Measurements from ENCODE around the gene SCAF4.

Gene SCAF4

DNA sequence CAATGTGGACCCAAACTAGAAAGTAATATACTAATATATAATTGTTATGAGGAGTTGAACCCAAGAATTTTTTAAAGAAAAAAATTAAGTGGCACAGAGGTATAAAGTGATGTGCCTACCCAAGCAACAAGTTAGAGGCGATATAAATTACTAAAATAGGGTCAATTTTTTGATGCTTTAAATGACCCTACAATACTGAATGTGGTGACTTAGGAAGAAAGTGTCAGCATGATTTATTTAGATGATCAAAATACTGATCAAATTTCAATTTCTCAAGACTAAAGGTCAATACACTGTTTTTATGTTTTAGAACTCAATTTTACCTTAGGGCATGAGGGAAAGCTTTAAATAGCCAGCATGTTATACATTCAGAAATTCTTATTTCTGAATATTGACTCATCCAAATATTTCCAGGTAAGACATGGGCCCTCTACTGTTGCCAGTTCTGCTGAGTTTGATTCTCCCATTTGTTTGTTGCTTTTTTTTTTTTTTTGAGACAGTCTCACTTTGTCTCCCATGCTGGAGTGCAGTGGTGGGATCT lies 20.1 kb downstream of the SCAF4 start:
- no peak for DNase-seq

DNA sequence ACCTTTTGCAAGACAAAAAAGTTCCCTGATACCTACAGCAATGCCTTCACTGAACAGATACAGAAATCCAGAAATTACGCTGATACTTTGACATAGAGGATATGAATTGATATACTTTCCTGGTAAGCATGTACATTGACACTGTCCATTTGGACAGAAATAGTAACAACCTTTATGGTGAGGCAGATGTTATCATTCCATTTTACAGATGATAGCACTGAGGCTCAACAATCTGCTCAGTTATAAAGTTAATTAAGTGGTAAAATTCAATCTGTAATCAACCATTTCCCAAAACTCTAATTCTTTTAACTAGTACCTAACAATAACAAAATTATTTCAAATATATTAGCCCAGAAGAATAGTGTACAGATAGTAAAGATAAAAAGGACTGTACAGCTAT lies 20.6 kb downstream of the SCAF4 start:
- no peak for DNase-seq

DNA sequence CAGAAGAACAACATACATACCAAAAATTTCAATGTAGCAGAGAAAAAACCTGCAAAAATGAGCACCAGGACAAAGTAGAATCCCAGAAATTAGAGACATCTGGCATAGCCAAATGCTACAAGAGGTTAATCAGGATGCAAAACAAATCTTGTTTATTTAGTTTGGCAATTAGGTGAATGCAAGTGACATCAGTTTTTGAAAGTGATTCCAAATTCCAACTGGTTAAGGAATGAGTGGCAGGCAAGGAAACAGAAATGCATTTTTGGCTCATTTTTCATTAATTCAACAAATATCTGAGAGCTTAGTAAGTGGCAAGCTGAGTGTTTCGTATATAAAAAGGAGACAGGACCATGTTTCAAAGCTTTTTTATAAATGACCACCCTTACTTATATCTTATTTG lies 21.3 kb downstream of the SCAF4 start:
- no peak for DNase-seq

DNA sequence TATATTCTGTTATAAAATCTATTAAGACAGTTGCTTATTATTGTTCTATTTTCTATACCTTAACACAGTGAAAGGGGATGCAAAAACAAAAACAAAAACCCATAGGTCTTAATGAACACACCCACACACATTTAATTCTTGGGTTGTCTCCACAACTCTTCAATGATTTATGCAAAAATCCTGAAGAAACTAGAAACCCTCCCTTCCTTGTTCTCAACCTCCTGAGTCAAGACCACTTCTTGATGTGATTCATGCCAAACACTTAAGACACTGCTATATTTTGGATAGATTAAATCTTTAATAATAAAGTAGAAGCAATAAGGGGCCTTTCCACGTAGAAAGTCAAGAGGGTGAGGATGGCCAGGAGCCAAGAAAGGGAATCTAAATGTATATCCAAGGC lies 23.4 kb downstream of the SCAF4 start:
- DNase-seq: no peak

DNA sequence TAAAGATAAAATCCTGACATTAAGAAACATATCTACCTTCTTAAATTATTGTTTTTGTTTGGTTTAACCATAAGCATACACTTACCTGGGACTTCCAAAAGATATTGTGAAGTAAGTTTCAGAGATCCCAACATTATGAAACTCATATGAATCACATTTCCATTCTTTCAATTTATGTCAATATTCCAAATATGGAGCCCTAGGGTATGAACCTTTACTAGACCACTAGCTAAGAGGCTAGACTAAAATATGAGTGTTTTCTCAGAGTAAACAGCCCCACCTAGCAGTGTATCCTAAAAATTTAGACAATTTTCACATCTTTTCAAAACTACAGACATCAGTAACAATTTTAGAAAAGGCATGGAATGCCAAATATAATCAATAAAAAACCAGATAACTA lies 24.4 kb downstream of the SCAF4 start:
- no peak for DNase-seq

DNA sequence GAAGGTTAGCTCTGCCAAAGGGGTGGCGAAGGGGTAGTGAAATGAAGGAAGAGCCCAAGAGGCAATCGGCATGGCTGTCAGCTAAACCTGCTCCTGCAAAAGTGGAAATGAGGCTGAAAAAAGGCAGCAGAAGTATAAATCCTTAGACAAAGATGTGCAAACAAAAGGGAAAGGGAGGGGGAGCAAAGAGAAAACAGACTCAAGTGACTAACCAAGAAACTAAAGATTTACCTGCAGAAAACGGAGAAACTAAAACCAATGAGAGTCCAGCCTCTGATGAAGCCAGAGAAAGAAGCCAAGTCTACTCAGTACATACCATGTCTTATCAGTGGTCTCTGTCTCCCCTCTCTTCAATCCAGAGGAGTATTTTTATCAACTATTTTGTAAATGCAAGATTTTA lies 25.4 kb downstream of the SCAF4 start:
- DNase-seq: no peak

DNA sequence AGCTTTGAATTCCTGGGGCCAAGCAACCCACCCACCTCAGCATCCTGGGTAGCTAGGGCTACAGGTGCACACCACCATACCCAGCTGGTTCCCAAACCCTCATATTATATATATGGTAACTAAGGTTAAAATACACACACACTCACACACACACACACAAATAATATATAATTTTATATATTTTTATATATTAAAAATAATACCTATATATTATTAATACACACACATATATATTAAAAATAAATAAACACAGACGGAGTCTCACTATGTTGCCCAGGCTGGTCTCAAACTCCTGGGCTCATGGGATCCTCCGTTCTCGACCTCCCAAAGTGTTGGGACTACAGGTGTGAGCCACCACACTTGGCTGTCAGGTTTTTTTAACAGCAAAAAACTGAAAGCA lies 31.9 kb downstream of the SCAF4 start:
- DNase-seq: no peak

DNA sequence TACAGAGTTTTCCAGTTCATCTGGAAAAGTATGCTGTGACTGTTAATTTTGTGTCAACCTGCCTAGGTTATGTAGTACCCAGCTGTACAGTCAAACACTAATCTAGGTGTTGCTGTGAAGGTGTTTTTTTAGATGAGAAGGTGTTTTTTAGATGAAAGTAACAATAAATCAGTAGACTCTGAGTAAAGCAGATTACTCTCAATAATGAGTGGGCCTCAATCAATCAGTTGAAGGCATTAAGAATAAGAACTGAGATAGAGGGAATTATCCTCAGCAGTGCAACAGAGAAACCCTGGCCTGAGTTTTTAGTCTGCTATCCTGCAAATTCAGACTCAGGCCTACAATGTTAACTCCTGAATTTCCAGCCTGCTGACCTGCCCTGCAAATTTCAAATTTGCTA lies 33.5 kb downstream of the SCAF4 start:
- DNase-seq: no peak

DNA sequence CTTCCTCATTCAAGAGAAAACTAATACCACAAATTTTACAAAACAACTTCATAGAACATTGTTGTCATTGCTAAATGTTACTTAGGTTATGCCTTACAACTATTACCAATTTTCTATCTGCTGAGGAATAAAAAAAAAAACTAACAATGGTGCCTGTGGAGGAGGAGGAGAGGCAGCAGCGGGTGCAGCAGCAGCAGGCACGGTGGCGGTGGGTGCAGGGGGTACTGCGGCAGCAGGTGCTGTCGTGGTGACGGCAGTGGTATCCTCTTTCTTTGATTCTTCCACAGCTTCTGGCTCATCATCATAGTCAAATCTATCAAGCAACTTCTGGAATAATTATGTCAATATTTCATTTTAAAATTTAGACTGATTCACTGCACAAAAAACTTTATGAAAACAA lies 35.5 kb downstream of the SCAF4 start:
- DNase-seq: no peak

DNA sequence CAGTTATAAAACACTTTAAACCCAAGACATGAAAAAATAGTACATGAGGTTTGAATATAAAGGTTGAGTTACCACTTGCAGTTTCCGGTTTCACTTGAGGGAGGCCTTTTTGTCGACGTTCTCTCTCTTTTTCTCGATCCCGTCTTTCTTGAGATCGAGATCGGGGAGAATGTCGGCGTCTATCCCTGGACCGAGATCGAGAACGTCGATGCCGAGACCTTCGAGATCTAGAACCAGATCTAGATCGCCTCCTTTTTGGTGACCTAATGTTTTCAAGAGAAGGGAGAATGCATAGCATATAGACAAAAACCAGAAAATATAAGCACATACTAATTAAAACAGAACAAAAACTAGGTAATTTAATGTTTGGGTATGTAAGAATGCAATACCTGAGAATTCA lies 38.7 kb downstream of the SCAF4 start:
- no peak for DNase-seq

DNA sequence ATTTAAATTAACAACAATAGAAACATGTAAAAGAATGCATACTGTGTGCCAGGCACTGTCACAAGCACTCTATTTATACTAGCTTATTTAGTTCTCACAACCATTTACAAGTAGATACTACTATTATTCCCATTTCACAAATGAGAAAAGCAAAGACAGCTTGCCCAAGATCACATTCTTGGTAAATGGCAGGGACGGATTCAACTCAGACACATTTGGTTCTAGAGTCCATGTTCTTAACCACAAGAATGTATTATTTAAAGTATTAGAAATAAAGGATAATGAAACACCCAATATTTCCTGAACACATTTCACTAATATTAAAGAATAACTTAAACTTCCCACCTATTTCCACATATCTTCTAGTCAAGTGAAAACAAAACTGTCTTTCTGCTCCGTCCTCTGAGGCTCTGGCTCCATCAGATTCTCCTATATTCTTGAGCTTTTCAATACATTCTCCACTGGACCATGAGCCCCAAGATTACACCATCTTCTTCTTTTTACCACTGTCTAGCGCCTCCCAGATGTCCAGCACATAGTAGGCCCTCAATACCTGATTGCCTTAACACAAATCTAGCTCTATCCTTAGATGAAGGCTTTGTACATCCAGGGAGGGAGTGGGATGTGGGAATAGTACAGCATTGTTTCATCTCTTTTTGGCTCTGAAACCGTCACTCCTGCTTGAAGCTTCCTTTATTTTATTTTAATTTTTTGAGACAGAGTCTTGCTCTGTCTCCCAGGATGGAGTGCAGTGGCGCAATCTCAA lies 43.1 kb downstream of the SCAF4 start:
- no peak for DNase-seq

DNA sequence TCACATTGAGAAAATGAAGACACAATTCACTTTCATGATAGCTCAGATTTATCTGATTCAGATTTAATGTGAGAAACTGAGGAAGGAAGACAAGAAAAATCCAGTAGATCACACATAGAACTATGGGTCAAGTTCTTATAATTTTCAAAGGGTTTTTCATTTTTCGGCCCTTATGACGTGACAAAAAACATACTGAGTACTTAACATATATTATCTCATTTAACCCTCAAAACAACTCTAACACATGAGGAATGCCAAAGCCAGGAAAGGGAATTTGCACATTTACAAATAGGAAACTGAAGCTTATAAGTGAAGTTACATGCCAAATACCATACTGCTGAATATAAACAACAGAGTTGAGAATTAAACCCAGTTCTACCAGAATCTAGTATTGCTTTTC lies 44.8 kb downstream of the SCAF4 start:
- DNase-seq: no peak

DNA sequence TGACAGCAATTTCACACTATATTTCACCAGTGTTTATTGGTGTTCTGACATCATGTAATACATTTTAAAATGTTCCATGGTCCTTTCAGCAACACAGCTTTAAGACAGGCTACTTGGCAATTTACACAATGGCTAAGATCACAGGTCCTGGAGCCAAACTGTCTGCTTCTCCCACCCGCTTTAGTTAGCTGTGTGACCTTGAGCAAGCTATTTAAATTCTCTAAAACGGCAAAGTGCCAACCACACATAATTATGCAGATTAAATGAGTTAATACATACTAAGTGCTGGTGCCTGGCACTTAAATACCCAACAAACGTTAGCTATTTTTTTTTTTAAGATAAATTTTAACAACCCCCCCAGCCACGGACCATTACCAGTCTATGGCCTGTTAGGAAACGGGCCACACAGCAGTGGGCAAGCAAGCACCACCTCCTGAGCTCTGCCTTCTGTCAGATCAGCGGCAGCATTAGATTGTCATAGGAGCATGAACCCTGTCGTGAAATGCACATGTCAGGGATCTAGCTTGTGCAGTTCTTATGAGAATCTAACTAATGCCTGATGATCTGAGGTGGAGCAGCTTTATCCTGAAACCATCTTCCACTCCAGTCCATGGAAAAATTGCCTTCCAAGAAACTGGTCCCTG lies 45.5 kb downstream of the SCAF4 start:
- no peak for DNase-seq

DNA sequence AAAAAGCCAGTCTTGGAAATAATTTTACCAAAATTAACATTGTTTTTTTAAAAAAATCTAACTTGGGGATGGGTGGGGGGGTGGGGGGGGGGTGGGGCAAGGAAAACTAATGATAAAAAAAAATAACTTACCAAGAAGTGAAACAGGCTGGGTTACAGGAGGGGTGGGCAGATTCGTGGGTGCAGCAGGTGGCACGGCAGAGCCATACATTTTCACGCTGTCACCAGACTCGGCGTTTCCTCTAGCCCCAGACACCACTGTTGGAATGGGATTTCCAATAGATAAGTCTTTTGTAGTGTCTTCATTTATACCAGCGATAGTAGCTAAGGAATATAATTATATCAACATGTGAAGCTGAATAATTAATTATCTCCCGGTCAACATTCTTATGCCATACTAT lies 47.0 kb downstream of the SCAF4 start:
- no peak for DNase-seq

DNA sequence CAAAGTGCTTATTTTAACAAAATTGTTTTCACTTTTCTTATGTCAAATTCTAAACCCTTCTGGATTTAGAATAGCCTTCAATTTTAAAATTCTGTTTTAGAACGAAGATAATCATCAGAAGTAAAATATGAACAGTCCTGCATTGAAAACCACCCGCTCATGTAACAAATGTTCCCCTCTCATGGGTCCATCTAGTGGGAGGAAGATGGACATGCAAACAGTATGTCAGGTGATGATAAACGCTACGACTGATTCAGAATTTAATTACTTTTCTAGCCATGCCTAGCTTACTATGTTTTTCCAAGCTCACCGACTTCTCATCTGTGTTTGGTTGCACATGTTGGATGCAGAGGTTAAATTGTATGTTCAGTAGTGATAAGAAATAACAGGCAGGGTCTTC lies 48.9 kb downstream of the SCAF4 start:
- DNase-seq: no peak

DNA sequence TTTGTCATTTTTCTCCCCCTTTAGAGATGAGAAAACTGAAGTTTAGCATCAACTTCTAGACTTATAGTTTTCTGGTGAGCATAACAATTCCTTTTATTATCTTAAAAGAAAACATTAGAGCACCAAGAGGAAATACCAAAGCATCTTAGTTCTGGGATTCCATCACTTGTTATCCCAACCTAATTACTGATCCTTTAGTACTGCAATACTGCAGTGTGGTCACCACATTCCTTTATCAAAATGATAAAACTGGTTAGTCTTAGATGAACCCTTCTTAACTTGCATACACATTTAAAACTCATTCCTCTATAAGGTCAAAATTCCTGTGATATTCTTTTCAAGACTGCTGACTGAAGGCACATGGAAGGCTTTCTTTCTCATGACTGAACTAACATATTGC lies 49.3 kb downstream of the SCAF4 start:
- DNase-seq: no peak

DNA sequence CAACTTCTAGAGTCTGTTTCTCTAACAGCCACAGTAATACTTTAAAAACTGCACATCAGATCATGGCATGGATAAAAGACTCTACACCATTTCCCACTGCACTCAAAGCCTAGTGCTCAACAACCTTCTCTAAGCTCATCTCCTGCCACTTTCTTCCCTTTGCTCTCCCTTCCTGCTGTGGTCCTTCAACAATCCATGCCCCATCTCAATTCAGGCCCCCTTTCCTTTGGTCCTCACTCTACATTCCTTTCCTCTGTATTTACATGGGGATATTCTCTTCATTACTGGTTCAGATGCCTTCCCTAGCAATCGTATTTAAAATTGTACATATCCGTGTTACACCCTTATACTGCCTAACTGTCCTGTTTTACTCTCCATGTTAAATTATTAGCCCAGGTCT lies 53.4 kb downstream of the SCAF4 start:
- DNase-seq: no peak

DNA sequence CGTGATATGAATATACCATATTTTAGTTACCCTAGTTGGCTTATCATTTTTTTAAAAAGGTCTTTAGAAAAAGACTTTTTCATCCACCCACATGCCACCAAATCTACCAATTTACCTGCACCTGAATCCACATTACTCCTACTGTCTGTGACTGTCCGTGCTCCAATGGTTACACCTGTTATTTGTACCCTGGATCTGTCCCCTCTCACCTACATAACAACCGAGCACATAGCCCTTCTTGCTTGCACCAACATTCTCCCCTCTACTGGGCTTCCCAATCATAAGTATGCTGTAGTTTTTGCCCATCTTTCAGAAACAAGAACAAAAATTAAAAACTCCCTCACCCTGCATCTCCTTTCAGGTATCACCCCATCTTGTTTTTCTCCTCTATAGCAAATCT lies 54.9 kb downstream of the SCAF4 start:
- DNase-seq: no peak

DNA sequence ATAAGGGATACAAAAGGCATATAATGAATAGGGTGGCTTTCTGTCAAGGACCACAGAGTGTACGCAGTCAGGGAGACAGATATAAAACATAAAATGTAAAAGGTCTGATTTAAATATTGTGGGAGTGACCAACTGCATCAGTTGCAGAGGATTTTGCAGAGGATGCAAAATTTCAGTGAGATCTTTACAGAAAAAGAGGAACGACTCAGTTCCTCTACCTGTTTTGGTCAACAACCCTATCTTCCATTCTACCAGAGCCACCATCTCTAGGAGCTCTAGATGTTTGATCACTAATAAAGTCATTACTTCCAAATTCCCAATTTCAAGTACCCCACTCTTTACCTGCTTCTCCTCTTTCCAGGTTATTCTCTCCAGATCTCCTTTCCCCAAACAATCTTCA lies 56.0 kb downstream of the SCAF4 start:
- no peak for DNase-seq

DNA sequence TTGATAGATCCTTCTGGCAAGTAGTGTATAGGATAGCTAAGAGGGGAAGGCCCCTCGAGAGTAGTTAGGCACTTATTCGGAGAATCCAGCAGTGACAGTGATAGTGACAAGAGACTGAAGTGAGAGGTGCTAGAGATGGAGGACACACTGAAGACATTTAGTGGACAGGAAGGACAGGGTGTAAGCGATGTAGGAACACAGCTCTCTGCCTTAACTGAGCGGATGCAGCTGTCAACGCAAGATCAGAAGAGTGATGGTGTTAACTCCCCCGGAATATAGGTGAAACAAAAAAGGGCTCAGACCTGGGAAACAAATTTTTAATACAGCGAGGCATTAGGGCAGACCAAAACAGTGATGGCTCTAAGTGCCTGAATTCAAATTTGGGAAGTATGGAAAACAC lies 56.6 kb downstream of the SCAF4 start:
- DNase-seq: no peak

DNA sequence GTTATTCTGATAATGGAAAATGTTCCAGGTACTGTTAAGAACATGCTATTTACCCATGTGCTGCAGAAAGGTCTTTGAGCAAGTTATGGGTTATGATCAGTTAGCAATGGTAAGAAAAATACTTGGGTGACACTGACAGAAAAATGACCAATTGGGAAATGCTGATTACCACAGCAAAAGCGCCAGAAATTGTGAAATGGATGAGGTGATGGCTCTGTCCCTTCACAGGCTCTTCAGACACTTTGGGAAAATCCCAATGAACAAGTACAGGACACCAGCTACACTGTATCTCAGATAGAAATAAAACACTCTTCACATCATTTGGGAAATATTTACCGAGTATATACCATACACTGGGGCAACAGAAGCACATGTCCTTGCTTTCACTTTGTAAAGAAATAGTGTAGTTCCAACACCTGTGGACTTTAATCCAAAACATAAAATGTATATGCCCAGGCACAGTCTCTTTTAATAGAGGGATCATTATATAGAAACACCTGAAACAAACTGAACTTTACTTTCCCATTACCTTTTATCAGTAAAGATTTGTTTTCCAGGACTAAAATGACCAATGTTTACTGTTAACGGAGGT lies 58.5 kb downstream of the SCAF4 start:
- DNase-seq: no peak

DNA sequence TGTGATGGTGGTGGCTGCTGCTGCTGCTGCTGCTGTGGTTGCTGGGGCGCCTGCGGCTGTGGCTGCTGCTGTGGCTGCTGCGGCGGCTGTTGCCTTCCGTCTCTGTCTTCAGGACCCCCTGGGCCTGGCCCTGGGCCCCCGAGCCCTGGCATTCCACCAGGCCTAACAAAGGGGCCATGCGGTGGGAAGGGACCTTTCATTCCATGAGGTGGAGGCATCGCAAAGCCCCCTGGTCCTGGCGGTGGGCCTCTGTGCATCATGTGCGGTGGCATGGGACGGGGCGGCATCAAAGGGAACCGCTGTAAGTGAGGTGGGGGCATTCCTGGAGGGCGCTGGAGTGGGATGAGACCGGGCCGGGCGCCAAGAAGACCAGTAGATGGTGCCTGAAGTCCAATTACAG lies 60.0 kb downstream of the SCAF4 start:
- DNase-seq: no peak

DNA sequence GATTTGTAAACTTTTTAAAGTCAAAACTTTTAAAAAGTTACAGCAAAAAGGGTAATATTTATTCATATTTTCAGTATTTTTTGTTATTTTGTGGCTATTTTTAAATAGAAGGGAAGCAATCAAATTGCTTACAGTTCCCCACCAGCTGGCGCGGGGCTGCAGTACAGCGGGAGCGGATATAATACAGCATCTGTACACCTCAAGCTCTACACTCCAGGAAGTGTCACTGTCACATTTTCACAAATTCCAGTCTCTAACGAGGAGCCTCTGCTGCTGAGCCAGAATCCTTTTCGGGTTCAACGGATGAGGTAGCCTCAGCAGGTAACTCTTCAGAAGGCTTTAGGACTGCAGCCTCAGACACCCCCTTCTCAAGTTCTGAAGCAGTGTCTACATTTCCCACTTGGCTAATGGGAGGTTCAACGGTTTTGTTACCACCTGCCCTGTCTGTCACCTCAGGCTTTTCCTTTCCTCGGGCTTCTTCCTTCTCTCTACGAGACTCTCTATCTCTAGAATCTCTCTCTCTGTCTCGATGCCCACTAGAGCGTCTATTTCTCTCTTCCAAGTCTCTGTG lies 60.7 kb downstream of the SCAF4 start:
- DNase-seq: no peak

DNA sequence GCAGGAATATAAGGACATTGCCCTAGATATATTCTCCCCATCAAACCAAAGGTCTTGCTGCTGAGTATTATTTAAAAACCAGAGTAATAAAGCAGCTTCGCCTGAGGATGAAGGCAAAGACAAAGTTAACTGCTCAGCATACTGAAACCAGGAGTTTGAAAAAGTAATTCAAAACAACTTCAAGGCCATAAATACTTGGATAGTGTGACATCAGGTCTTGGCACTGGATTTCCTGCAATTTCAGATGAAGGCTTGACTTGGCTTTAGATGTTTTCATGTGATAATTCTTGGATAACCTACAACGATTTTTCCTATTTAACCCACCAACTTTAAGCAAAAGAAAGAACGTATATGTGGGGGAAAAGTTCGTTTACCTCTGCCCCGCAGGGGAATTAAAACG lies 61.8 kb downstream of the SCAF4 start:
- no peak for DNase-seq

Data from activated naive CD4-positive, alpha-beta T cell (primary cell).